ENCODE data around the gene MUC2. TPM values are rescaled to one million over a fixed set of nuclear protein-coding genes. Genes with fewer than 3 reads are reported as not detected.

MUC2 gene
- total RNA-seq, 1 donor from 2014 or later: not detected

DNA sequence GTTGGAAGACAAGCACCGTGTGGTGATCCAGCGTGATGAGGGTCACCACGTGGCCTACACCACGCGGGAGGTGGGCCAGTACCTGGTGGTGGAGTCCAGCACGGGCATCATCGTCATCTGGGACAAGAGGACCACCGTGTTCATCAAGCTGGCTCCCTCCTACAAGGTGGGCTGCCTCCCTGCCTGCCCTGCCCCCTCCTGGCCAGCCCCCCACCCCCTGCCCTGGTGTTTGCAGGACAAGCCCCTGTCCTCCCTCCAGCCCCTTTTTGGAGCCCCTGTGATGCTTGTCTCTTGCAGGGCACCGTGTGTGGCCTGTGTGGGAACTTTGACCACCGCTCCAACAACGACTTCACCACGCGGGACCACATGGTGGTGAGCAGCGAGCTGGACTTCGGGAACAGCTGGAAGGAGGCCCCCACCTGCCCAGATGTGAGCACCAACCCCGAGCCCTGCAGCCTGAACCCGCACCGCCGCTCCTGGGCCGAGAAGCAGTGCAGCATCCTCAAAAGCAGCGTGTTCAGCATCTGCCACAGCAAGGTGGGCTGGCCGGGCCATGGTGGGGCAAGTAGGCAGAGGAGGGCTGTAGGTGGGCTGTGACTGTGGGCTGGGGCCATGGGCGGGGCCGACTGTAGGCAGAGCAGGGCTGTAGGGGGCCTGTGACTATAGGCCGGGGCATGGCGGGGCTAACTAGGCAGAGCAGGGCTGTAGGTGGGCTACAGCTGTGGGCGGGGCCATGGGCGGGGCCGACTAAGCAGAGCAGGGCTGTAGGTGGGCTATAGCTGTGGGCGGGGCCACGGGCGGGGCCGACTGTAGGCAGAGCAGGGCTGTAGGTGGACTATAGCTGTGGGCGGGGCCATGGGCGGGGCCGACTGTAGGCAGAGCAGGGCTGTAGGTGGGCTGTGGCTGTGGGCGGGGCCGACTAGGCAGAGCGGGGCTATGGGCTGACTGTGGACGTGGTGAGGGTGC is 13.6 kb downstream of the MUC2 start:
- intact Hi-C loops (cut with DNase I): loop anchor here (10.0 kb wide), 1 partner anchor 357 kb away; no protein-coding TSS in a partner anchor

DNA sequence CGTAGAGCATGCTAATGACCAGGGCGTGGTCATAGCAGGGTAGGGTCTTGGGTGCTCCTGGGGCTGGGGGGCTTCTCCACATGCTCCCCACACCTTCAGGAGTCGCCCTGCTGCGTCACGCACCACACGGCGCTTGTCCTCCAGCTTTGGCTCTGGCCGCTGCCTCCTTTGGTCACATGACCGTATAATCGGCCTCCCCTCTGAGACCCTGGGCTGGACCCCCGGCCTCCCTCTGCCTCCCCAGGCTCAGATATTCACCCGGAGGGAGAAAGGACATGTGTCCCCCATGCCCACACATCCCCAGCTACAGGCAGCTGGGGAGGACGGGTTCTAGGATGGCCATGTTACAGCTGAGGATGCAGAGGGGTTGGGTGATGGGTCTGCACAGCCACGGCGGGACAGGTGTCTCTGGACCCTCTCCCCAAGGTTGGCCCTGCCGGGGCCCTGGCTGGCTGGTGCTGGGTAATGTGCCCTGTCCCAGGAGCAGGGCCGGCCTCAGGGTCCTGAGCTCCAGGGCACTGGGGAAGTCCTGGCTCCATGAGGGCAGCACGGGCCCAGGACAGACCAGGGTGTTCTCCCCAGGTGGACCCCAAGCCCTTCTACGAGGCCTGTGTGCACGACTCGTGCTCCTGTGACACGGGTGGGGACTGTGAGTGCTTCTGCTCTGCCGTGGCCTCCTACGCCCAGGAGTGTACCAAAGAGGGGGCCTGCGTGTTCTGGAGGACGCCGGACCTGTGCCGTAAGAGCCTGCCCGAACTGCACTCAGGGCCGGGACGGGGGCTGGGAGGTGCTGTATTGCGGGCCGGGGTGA is 14.5 kb downstream of the MUC2 start:
- TF ChIP-seq POLR2AphosphoS5 (IDR thresholded peaks at IDR 0.05; ENCODE audit: insufficient read depth in 1 of 2, low read depth in 1 of 2) (no peak), POLR2A (IDR thresholded peaks at IDR 0.05) (no peak)
- TF ChIP-seq, protein P1, sequence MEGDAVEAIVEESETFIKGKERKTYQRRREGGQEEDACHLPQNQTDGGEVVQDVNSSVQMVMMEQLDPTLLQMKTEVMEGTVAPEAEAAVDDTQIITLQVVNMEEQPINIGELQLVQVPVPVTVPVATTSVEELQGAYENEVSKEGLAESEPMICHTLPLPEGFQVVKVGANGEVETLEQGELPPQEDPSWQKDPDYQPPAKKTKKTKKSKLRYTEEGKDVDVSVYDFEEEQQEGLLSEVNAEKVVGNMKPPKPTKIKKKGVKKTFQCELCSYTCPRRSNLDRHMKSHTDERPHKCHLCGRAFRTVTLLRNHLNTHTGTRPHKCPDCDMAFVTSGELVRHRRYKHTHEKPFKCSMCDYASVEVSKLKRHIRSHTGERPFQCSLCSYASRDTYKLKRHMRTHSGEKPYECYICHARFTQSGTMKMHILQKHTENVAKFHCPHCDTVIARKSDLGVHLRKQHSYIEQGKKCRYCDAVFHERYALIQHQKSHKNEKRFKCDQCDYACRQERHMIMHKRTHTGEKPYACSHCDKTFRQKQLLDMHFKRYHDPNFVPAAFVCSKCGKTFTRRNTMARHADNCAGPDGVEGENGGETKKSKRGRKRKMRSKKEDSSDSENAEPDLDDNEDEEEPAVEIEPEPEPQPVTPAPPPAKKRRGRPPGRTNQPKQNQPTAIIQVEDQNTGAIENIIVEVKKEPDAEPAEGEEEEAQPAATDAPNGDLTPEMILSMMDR (IDR thresholded peaks at IDR 0.05): no peak
- H3K4me1 ChIP-seq: no peaks in the 10 kb centered on the region
- intact Hi-C loops (cut with DNase I): loop anchor here (10.0 kb wide), 1 partner anchor 356 kb away; no protein-coding TSS in a partner anchor
- DNase-seq (ENCODE audit: extremely low spot score in 2 of 2): no peak
- H3K27ac ChIP-seq: no peak overlapping the region
- no peaks in the 10 kb centered on the region for H3K9me3 ChIP-seq
- H3K27me3 ChIP-seq: no peaks in the 10 kb centered on the region
- H3K36me3 ChIP-seq: no peaks in the 10 kb centered on the region
- H3K4me3 ChIP-seq: no peak overlapping the region

More for the DNA sequence above, 13.6 kb downstream of the MUC2 start:
- DNase-seq (ENCODE audit: extremely low spot score in 2 of 2): no peak
- TF ChIP-seq, protein P1 (IDR thresholded peaks at IDR 0.05): no peak
- TF ChIP-seq POLR2A (IDR thresholded peaks at IDR 0.05) (no peak), POLR2AphosphoS5 (IDR thresholded peaks at IDR 0.05; ENCODE audit: insufficient read depth in 1 of 2, low read depth in 1 of 2) (no peak)
- Histone ChIP-seq H3K9me3 (no peaks in the 10 kb centered on the region), H3K27me3 (no peaks in the 10 kb centered on the region), H3K36me3 (no peaks in the 10 kb centered on the region), H3K4me1 (no peaks in the 10 kb centered on the region), H3K27ac (no peak overlapping the region), H3K4me3 (no peak overlapping the region)

- DNase-seq (ENCODE audit: extremely low spot score in 2 of 2): no peak
- Histone ChIP-seq H3K36me3 (no peaks in the 10 kb centered on the region), H3K27ac (no peak overlapping the region), H3K4me3 (no peak overlapping the region), H3K9me3 (no peaks in the 10 kb centered on the region), H3K4me1 (no peaks in the 10 kb centered on the region), H3K27me3 (no peaks in the 10 kb centered on the region)
- intact Hi-C loops (cut with DNase I): loop anchor here (10.0 kb wide), 1 partner anchor 355 kb away; no protein-coding TSS in a partner anchor
- no peak for TF ChIP-seq POLR2AphosphoS5 (IDR thresholded peaks at IDR 0.05; ENCODE audit: insufficient read depth in 1 of 2, low read depth in 1 of 2)
- no peak for TF ChIP-seq POLR2A (IDR thresholded peaks at IDR 0.05)
- TF ChIP-seq, protein P1 (IDR thresholded peaks at IDR 0.05): no peak
Observed at GRCh38 chr11:1089738-1090599, 15.3 kb downstream of the MUC2 start.

DNA sequence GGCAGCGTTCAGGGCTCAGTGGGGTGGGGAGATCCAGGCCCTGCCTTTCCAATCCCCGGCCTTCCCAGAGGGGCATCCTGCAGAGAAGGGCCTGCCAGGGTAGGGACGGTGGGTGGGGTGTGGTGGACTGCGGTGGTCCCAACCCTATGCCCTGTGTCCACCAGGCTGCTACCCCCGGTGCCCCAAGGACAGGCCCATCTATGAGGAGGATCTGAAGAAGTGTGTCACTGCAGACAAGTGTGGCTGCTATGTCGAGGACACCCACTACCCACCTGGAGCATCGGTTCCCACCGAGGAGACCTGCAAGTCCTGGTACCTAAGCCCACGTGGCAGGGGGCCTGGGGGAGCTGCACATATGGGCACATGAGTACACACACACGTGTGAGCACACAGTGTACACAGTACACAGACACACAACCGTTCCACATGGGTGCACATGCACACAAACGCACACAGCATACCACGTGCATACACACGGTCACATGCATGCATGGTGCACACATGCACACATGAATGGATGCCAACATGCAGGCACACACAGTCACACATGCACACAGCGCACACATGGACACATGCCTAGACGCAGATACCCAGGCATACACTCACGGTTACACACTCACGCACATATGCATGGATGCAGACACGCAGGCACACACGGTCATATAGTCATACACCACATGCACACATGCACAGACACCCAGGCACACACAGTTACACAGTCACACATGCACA is 16.1 kb downstream of the MUC2 start:
- no peak for DNase-seq (ENCODE audit: extremely low spot score in 2 of 2)
- no peaks in the 10 kb centered on the region for H3K4me1 ChIP-seq
- H3K9me3 ChIP-seq: no peaks in the 10 kb centered on the region
- no peak overlapping the region for H3K4me3 ChIP-seq
- TF ChIP-seq, protein P1 (IDR thresholded peaks at IDR 0.05): no peak
- no peak for TF ChIP-seq POLR2A (IDR thresholded peaks at IDR 0.05)
- no peaks in the 10 kb centered on the region for H3K36me3 ChIP-seq
- H3K27me3 ChIP-seq: no peaks in the 10 kb centered on the region
- no peak overlapping the region for H3K27ac ChIP-seq
- intact Hi-C loops (cut with DNase I): no loop called here

Data from vagina (tissue), 2 donors.